ENCODE measurements around the gene USP43.

USP43 gene

GRCh38 chr17:9703781-9704082 is 58.4 kb downstream of the USP43 start:
- DNase-seq (ENCODE audit: low spot score) = no peak

GRCh38 chr17:9705745-9706144 is 60.4 kb downstream of the USP43 start:
- DNase-seq (ENCODE audit: low spot score) = no peak

- no peak for DNase-seq (ENCODE audit: low spot score)
Observed at GRCh38 chr17:9707948-9708347, 62.6 kb downstream of the USP43 start.

- DNase-seq (ENCODE audit: low spot score) = no peak
Observed at GRCh38 chr17:9714801-9715200, 69.5 kb downstream of the USP43 start.

GRCh38 chr17:9715503-9716016 is 70.2 kb downstream of the USP43 start:
- no peak for DNase-seq (ENCODE audit: low spot score)

- peak; percentile 49 for DNase-seq (ENCODE audit: low spot score)
Observed at GRCh38 chr17:9725575-9725974, 80.3 kb downstream of the USP43 start.

- no peak for DNase-seq (ENCODE audit: low spot score)
Observed at GRCh38 chr17:9726291-9726690, 81.0 kb downstream of the USP43 start.

- DNase-seq (ENCODE audit: low spot score) = no peak
Observed at GRCh38 chr17:9728005-9728404, 82.7 kb downstream of the USP43 start.

- DNase-seq (ENCODE audit: low spot score) = no peak
Observed at GRCh38 chr17:9728564-9728963, 83.2 kb downstream of the USP43 start.

- DNase-seq (ENCODE audit: low spot score) = peak; percentile 72
Observed at GRCh38 chr17:9729034-9729650, 83.8 kb downstream of the USP43 start.

GRCh38 chr17:9729735-9730420 is 84.6 kb downstream of the USP43 start:
- no peak for DNase-seq (ENCODE audit: low spot score)

- DNase-seq (ENCODE audit: low spot score) = no peak
Observed at GRCh38 chr17:9750524-9750923, 105.2 kb downstream of the USP43 start.

- DNase-seq (ENCODE audit: low spot score) = no peak
Observed at GRCh38 chr17:9755083-9755482, 109.8 kb downstream of the USP43 start.

- DNase-seq (ENCODE audit: low spot score) = no peak
Observed at GRCh38 chr17:9760266-9760665, 114.9 kb downstream of the USP43 start.

GRCh38 chr17:9763643-9764042 is 118.3 kb downstream of the USP43 start:
- no peak for DNase-seq (ENCODE audit: low spot score)

- no peak for DNase-seq (ENCODE audit: low spot score)
Observed at GRCh38 chr17:9765322-9765721, 120.0 kb downstream of the USP43 start.

- no peak for DNase-seq (ENCODE audit: low spot score)
Observed at GRCh38 chr17:9766970-9767369, 121.7 kb downstream of the USP43 start.

- no peak for DNase-seq (ENCODE audit: low spot score)
Observed at GRCh38 chr17:9767432-9767991, 122.2 kb downstream of the USP43 start.

GRCh38 chr17:9768381-9768934 is 123.1 kb downstream of the USP43 start:
- DNase-seq (ENCODE audit: low spot score) = peak; percentile 24

- DNase-seq (ENCODE audit: low spot score) = no peak
Observed at GRCh38 chr17:9769036-9769695, 123.8 kb downstream of the USP43 start.

- DNase-seq (ENCODE audit: low spot score) = no peak
Observed at GRCh38 chr17:9771465-9771864, 126.1 kb downstream of the USP43 start.

GRCh38 chr17:9772658-9773057 is 127.3 kb downstream of the USP43 start:
- DNase-seq (ENCODE audit: low spot score) = no peak

GRCh38 chr17:9776911-9777310 is 131.6 kb downstream of the USP43 start:
- no peak for DNase-seq (ENCODE audit: low spot score)

All from pons (tissue), 1 donor.